ENCODE data around the gene CAPN5.
A peak's percentile ranks its signal among the peaks of the same experiment; 100 is the strongest.
"Not testable (repeated sequence)": the region's sequence is repeated elsewhere in the genome, so short reads cannot be mapped to it uniquely, and the experiment has no call there.

The CAPN5 gene

DNA sequence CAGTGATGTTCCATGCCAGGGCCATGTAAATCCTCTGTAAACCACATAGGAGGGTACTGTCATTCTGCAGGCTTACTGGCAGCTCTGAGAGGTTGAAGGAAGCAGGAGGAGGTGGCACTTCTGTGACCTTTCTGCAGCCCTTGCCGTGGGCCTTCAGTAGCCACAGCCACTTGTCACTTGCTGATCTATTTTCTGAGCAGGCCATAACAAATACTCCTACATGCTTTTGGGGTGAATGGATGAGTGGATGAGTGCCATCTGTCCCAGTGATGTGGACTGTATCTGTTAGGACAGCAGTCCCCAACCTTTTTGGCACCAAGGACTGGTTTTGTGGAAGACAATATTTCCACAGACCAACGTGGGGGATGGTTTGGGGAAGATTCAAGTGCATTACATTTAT, 22.4 kb upstream of the CAPN5 start:
- no peak for DNase-seq

DNA sequence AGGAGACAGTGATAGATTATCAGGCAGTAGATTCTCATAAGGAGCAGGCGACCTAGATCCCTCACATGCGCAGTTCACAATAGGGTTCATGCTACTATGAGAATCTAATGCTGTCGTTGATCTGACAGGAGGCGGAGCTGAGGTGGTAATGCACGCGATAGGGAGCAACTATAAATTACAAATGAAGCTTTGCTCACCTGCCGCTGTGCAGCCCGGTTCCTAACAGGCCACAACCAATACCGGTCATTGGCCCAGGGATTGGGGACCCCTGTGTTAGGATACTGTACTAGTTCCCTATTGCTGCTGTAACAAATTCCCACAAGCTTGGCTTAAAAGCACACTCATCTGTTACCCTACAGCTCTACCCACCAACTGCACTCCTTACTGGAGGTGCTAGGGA, 21.9 kb upstream of the CAPN5 start:
- DNase-seq, result no peak

DNA sequence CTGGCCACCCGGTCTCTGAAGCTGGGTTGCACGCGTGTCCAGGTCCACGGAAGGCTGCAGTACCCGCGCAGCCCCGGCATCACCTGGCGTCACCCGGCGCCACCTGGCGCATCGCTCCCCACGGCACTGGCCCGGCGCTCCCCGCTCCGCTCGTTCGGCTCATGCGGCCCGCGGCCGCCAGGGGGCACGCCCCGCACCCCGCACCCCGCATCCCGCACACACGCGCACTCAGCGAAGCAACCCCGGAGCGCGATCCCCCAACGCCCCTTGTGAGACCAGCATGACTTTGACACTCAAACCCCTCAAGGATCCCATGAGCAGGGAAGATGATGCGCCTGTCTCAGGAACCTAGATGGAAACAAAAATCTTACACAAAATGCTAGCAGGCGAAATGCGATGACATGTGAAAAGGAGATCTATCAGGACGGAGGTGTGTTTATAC, 20.7 kb upstream of the CAPN5 start:
- DNase-seq, result peak; percentile 54

DNA sequence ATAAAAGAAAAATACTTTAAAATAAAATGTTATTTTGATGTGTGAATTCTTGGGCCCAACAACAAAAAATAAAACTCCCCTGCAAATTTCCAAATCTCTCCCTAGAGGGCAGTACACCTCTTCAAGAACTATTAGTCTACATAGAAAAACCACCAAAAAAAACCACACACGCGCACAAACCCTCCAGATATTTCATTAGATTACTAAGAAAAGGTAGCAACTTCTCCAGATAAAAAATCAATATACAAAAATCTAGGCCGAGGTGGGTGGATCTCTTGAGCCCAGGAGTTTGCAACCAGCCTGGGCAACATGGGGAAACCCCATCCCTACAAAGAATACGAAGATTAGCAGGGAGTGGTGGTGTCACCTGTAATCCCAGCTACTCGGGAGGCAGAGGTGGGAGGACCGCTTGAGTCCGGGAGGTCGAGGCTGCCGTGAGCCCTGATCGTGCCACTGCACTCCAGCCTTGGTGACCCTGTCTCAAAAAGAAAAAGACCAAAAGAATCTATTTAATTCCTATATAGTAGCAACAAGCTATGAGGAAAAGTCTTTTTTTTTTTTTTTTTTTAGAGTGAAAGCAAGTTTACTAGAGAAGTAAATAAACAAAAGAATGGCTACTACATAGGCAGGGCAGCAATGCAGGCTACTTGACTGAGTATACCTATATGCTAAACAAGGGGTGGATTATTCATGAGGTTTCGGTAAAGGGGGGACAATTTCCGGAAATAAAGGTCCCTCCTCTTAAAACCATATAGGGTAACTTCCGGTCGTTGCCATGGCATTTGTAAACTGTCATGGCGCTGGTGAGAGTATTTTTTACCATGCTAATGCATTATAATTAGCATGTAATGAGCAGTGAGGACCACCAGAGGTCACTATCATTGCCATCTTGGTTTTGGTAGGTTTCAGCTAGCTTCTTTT, 19.5 kb upstream of the CAPN5 start:
- DNase-seq, result peak; percentile 75

DNA sequence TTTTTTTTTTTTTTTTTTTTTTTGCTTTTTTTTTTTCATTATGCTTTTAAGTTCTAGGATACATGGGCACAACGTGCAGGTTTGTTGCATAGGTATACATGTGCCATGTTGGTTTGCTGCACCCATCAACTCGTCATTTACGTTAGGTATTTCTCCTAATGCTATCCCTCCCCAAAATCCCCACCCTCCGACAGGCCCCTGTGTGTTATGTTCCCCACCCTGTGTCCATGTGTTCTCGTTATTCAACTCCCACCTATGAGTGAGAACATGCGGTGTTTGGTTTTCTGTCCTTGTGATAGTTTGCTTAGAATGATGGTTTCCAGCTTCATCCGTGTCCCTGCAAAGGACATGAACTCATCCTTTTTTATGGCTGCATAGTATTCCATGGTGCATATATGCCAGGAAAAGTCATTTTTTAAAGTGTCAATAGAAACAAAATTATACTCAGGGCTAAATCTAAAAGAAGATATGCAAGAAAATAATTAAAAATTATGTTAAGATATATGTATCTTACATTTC, 18.8 kb upstream of the CAPN5 start:
- DNase-seq, result not testable (repeated sequence)

DNA sequence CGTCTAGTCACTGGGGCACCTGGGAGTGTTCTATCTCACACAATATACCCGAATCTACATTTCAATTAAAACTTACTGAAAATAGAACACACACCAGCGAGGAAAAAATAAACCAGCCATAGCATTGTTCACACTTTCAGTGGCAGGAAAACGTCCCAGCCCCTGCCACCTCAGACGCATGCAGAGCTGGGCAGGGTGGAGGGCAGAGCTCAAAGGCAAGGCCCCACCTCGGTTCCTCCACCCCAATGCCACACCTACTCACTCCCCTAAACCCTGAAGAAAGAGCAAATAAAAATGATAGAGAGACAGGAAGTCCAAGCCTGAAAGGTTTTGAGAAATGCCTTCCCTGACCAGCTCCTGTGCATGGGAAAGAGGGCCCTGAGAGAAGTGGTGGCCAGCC, 17.7 kb upstream of the CAPN5 start:
- no peak for DNase-seq

DNA sequence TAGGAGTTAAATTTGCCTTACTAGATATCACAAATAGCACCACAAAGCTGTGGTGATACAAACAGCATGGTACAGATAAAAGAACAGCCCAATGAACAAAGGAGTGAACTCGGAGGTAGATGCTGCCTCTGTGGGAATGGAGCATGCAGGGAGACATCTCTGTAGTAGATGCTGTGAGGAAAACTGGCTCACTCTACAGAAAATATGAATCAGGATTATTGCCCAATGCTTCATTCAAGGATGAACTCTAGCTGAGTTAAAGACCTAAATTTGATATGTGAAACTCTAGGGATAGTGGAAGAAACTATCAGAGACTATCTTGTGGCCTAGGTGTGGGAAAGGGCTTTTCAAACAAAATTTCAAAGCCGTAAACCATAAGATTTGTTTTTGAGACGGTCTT, 15.3 kb upstream of the CAPN5 start:
- no peak for DNase-seq

DNA sequence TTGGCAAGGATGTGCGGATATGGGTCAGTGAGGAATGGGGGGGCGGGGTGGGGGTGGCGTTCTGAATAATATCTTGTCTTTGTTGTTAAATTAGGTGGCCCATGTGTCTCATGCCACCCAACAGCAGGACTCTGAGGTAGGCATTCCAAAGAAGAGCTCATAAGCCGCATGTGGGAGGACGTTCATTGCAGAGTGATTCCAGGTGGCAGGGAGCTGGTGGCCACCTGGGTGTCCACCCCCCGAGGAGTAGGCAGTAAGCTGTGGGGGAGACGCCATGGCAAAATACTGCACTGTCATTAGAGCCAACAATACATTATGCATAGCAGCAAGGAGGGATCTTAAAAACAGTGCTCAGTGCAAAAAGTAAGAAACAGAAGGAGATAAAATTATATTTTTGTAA, 14.3 kb upstream of the CAPN5 start:
- DNase-seq, result no peak

DNA sequence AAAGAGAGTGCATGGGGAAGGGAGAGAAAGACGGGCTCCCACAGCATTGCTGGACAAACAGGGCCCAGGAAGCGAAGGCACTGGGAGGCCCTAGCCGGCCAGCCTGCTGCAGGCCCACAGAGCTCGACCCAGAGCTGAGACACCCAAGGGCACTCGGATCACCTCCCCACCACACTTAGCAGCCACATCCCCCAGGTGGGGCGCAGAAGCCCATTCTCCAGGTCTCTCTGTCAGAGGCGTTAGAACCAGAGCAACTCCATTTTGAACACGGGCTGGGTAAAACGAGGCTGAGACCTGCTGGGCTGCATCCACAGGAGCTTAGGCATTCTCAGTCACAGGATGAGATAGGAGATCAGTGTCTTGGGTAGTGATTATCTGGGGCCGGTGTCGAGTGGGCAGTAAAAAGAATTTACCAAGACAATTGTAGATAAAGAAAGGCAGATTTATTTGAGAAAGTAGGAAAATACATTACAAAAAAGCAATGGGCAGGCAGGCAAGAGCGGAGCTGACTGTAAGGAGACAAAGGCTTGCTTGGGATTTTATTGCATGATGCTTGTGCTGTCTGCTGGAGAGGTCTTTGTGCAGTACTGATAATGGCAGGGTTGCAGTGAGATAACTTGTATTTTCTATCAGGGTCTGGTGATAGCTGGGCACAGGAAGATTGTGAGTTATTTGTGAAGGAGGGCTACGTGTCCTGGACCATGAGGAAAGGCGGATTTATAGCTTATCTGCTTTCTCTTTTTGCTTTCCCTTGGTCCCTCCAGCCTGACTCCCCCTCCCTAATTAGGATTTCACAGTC, 13.4 kb upstream of the CAPN5 start:
- DNase-seq, result no peak

DNA sequence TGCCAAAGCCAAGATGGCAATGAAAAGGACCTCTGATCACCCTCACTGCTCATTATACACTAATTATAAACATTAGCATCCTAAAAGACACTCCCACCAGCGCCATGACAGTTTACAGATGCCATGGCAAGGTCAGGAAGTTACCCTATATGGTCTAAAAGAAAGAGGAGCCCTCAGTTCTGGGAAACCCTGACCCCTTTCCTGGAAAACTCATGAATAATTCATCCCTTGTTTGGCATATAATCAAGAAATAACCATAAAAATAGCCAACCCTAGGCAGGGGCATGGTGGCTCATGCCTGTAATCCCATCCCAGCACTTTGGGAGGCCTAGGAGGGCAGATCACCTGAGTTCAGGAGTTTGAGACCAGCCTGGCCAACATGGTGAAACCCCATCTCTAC, 12.7 kb upstream of the CAPN5 start:
- DNase-seq, result no peak

DNA sequence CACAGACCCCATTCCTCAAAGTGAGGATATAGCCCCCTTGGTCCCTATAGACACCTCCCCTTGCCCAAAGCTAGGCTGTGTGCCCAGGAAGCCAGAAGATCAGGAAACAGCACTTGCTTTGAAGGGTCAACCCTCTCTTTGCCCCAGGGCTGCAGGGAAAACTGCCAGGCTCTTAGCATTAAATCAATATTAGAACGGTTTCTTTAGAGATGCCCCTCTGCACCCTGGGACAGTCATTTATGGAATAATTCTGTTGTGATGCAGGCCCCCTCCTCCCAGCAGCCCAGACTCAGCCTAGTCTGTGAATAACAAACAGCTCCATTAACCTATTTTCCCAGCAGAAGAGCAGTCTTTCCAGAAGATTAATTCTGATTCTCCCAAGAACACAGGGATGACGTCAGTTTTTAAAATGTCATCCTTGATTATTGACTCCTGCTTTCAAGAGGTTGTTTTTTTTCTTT, 11.6 kb upstream of the CAPN5 start:
- no peak for DNase-seq

DNA sequence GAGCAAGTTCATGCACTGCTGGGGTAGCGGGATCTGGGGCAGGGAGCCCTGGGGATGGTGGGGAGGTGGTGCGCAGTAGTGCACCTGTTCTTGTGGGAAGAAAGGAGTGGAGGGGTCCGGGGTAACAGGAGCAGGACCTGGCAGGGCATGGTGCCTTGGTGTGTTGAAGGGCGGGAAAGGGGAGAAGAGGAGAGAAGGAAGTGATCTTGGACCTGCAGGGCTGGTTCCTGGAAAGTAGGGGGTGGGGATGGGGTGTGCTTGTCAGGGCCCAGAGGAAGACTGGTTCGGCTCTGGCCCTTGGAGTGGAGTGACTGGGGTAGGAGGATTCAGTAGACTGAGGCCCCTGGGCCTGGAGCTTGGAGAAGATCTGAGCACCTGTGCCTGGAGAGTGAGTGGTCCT, 10.9 kb upstream of the CAPN5 start:
- no peak for DNase-seq

DNA sequence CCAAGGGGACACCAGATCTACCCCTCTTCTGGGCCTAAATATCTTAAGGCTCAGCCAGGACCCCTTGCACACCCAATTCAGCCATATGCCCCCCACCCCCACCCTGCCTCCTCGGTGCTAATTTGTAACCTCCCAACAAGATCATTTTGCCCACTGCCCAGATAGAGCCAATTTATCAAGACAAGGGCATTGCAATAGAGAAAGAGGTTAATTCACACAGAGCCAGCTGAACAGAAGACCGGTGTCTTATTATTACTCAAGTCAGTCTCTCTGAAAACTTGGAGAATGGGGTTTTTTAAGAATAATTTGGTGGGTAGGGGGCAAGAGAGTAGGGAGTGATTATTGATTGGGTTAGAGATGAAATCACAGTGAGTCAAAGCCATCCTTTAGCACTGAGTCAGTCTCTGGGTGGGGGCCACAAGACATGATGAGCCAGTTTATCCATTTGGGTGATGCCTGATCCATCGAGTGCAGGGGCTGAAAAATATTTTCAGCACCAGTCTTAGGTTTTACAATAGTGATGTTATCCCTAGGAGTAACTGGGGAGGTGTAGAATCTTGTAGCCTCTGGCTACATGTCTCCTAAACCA, 9.9 kb upstream of the CAPN5 start:
- DNase-seq, result no peak

DNA sequence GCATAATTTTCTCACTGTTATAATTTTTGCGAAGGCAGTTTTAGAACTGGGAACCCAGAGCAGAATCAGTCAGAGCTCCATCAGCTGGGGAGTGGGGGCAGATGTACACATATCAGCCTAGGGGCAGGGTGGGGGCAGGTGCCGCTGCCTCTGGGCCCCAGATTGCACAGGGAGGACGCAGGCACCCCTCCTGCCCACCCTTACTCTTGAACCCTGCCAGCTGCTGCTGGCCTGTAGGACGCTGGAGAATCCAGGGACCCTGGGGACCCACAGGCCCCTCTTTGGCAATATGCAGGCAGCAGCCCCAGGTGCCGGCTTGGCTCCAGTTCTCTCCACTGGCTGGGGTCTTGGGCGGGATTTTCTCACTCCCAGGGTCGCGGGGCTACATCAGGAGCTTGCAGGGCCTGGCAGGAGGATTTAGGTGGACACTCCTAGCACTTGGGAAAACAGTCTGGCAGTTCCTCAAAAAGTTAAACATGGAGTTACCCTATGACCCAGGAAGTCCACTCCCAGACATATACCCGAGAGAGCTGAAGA, 8.8 kb upstream of the CAPN5 start:
- DNase-seq, result no peak

DNA sequence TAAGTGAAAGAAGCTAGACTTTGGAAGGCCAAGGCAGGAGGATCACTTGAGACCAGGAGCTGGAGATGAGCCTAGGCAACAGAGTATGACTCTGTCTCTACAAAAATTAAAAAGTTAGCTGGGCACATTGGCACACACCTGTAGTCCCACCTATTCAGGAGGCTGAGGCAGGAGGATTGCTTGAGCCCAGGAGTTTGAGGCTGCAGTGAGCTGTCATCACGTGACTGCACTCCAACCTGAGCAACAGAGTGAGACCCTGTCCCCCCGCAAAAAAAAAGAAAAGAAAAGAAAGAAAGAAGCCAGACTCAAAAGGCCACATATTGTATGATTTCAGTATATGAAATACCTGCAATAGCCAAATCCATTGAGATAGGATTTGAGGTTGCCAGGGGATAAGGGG, 7.9 kb upstream of the CAPN5 start:
- no peak for DNase-seq

DNA sequence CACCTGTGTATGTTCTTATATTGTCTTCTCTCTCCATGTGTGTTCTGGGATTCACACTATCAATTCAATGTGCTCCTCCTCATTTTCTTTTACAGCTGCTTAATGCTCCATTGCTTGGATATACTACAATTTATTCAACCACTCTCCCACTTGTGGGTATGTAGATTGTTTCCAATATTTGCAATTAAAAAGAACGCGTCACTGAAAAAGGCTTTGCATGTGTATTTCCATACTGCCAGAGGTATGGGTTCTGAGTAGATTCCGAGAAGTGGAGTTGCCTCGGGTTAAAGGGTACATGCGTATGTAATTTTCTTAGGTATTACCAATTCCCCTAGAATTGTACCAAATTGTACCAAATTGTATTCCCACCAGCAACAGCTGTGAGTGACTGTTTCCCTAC, 7.0 kb upstream of the CAPN5 start:
- DNase-seq, result no peak

DNA sequence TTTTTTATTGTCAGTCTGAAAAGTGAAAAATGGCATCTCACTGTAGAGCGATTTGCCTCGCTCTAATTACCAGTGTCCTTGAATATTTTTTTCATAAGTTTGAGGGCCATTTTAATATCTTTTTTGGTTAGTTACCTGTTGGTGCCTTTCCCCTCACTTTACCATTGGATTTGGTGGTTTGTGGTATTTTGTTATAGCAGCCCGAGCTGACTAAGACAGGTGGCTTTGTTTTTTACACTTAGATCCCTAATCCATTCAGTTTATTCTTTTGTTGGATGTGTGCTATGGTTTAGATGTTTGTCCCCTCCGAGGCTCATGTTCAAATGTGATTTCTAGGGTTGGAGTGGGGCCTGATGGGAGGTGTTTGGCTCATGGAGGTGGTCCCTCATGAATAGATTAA, 6.5 kb upstream of the CAPN5 start:
- no peak for DNase-seq

DNA sequence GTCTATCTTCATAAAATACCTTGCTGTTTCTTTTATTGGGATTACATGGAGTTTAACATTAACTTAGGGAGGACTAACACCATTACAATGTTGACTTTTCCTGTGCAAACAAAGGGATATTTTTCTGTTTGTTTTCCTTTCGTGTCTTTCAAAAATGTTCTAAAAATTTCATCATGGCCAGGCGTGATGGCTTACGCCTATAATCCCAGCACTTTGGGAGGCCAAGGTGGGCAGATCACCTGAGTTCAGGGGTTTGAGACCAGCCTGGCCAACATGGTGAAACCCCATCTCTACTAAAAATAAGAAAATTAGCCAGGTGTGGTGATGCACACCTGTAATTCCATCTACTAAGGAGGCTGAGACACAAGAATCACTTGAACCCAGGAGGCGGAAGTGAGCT, 5.5 kb upstream of the CAPN5 start:
- DNase-seq, result not testable (repeated sequence)

DNA sequence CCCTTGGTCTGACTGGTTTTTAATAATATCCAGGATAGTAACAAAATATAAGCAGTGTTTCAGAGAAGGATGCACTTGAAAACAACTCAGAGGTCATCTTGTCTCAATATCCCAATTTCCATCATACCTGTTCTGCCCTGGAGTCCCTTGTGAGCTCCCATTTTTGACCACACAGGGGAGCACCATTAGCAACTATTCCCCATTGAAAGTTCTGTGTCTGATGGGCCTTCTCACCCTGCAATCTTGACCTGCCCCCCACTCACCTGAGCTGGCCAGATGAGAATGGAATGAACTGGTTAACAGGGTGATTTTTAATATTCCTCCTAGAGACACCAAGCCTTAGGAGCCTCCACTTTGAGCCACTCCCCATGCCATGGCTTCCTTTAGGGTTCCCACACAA, 3.8 kb upstream of the CAPN5 start:
- DNase-seq, result no peak

DNA sequence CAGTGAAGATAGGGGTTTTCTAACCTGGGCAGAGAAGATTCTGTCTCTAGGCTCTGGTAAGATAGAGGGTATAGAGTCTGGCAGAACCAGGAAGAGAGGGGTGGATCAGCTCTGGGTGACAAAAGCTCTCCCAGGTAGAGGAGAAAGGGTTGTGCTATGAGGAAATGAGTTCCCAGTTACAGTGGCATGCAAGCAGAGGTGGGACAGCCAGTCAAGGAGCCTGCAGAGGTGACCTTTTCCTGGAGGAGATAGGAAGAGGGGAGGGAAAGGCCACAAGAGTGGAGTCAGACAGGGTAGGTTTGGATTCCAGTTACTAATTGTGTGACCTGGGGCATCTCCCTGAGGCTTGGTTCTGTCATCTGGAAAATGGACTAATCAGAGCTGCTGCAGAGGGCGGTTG, 3.4 kb upstream of the CAPN5 start:
- DNase-seq, result no peak

DNA sequence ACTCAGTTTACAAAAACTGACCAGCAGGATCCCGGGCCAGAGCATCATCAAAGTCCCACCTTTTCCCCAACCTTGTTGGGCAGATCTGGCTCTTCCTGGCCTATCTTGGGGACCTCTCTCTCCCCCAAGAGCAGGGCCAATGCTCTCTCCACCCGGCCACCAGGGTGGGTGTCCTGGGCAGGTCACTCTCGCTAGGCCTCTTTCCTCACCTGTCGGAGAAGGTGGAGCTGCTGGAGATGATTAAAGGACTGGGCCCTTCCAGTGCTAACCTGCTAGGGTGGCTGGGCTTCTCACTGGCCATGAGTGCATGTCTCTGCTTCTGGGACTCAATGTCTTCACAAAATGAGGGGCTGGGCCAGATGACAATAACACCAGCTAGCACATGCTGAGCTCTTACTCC, 2.9 kb upstream of the CAPN5 start:
- DNase-seq, result no peak

DNA sequence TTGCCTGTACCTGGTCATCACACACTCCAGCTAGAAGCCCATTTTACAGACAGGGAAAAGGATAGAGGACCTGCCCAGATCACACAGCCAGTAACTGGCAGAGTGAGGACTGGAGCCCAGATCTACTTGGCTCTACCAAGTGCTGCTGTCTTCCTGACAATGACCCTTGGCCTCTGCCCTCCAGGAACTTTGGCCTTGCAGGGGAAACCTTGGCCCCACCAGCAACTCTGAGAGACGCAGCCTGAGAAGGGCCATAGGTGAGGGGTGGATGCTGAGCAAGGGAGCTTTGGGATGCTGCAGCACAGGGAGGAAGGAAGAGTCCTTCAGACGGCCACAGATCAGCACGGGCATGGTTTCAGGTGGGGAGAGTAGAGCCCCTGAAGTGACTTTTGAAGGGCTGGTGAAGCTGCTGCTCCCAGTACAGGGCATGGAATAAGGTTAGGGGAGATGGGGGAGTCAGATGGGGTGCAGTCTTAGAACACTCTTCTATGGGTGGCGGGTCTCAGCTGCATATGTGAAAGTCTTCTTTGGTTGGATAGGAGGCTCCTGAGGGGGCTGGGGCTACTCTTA, 2.0 kb upstream of the CAPN5 start:
- DNase-seq, result no peak

DNA sequence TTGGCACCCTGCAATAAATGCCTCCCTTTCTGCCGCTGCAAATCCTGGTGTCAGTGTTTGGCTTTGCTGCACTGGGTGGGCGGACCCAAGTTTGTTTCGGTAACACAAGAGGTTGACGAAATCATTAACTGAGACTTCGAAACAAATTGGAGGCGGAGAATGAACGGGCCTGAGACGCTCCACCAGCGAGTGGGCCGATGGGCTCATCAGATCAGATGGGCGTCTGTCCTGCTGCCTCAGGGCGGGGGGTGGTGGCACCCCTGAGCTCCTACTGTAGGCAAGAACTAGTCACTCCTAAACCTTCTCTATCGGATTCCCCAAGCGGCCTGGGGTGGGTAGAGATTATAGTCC, 918 bp upstream of the CAPN5 start:
- no peak for DNase-seq
